ENCODE results near the gene LYPLA2. TPM values are rescaled to one million over a fixed set of nuclear protein-coding genes. Genes with fewer than 3 reads are reported as not detected.

The LYPLA2 gene
- total and polyA plus RNA-seq, 2 donors (not counting 3 experiments of a cell fraction or from before 2014, with no cell fraction given) = 110 to 137 TPM

DNA sequence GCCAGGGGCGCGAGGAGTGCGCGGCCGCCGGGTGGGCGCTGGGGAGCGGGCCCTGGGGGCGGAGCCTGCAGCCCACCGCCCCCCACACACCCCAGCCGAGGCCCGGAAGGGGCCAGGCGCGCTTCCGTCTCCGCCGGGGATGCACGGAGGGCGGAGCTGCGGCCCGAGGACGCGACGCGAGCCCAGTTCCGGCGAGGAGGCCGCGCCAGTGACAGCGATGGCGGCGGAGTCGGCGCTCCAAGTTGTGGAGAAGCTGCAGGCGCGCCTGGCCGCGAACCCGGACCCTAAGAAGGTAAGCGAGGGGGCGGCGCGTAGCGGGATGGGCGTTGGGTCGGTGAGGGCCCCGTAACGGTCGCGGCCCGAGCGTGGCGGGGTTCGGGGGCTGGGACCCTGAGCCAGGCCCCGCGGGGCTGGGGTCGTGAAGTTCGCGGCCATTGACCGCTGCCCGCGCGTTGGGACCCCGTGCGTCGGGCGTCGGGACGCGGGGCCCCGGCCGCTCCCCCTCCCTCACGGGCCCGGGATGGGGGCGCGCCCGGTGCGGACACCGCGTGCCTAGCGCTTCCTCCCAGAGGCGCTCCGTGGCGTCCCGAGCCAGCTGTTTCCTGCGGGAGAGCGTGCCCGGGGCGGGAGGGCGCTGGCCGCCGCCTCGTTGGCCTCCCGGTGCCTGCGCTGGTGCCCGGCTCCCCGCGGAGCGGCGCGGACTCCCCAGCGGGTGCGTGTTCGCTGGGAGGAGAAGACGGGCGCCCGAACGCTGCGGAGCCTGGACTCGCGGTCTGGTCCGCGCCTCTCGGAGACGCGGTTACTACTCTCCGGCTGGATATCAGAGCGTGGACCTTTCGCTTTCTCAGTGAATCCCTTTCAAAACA is 47.4 kb upstream of the LYPLA2 start, which contains the start of gene ELOA:
TSS of gene ELOA (plus strand) at position 185 of the 866 bp plus-strand sequence. CDS start at position 218, 33 bp downstream.
- intact Hi-C loops (cut with micrococcal nuclease) = loop anchor here (1.0 to 5.0 kb wide), 2 partner anchors 52 to 186 kb away; partner anchors contain the start of genes ID3 and RPL11
- FAIRE-seq (peak; percentile 79), DNase-seq (ENCODE audit: low read depth, low spot score) (peak; percentile 56)

DNA sequence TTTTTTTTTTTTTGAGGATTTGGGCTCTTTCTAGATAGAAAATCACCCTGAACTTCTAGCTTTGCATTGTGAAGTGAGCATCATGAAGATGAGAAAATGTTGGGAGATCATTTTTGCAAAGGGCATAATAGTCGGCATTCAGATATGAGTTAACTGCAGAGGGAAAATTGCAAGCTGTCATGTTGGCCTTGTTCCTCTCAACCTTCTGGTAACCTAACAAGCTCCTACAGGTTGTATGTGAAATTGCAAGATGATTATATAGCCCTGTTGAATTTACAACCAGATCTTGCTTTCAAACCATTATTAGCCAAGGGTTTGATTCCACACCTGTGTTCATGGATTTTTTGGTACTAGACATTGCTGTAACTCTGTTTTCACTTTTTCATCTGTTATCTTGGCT is 45.4 kb upstream of the LYPLA2 start:
- H2AFZ ChIP-seq (ENCODE audit: low read depth, low read length) = no peak overlapping the region
- dilution Hi-C loops (cut with MboI; ENCODE audit: extremely low pct_ligation_motif_present, low sequenced_read_pairs) (no loop called here), intact Hi-C loops (cut with micrococcal nuclease) (no loop called here)
- DNase-seq (ENCODE audit: low read depth, low spot score) (peak; percentile 18), FAIRE-seq (peak; percentile 8)
- CTCF ChIA-PET = interaction anchor here (0.9 to 1.5 kb wide), 9 partner anchors 12 to 123 kb away, joined by 3 to 5 read pairs (median 4); partner anchors contain the start of gene RPL11
- H3K4me1 ChIP-seq (ENCODE audit: control insufficient read depth, extremely low read depth, insufficient read depth, low read length) = peaks cover 19% of the 10 kb centered on the region
- no peaks in the 10 kb centered on the region for H3K9me1 ChIP-seq (replicated peaks; ENCODE audit: control insufficient read depth, extremely low read depth, insufficient read depth, low read length)
- peaks cover 25% of the 10 kb centered on the region for H4K20me1 ChIP-seq (replicated peaks; ENCODE audit: control insufficient read depth, extremely low read depth, insufficient read depth, low read length)
- H3K4me3 ChIP-seq (replicated peaks in 1 of 3; ENCODE audit: insufficient read depth in 1 of 3, low read depth in 1 of 3, low read length in 3 of 3) = no peak overlapping the region
- no TSS peak for BruUV-seq (replicated peaks)
- POLR2A ChIA-PET = no interaction called here
- no peaks in the 10 kb centered on the region for H3K9me3 ChIP-seq (replicated peaks; ENCODE audit: control insufficient read depth, insufficient read depth, low read length)
- no peaks in the 10 kb centered on the region for H3K27me3 ChIP-seq (ENCODE audit: control insufficient read depth in 2 of 2, insufficient read depth in 2 of 2, low read length in 2 of 2)
- no peak overlapping the region for H3K27ac ChIP-seq (ENCODE audit: insufficient read depth, low read depth, low read length)
- peak overlapping the region; percentile 81 for H3K4me2 ChIP-seq (ENCODE audit: insufficient read depth, low read length)
- peaks cover 2 to 12% of the 10 kb centered on the region in 2 experiments for H3K36me3 ChIP-seq (ENCODE audit: control insufficient read depth in 2 of 2, extremely low read depth in 1 of 2, insufficient read depth in 2 of 2, low read length in 2 of 2)
- H3K9ac ChIP-seq (replicated peaks; ENCODE audit: extremely low read depth, insufficient read depth, low read length) = no peak overlapping the region
- TF ChIP-seq CTCF (IDR thresholded peaks at IDR 0.05; ENCODE audit: extremely low read depth in 1 of 2, insufficient read depth in 1 of 2, low read depth in 1 of 2, low read length in 2 of 2) = peak; percentile 14 to 30
- no peak for TF ChIP-seq POLR2A (IDR thresholded peaks at IDR 0.05; ENCODE audit: low read depth, low read length)
- no peak for TF ChIP-seq JUN (IDR thresholded peaks at IDR 0.05; ENCODE audit: borderline replicate concordance, insufficient read depth, insufficient read length, low read depth)
- H3K79me2 ChIP-seq (ENCODE audit: control insufficient read depth, insufficient read depth, low read length) = peaks cover 61% of the 10 kb centered on the region

More for the DNA sequence above, 47.4 kb upstream of the LYPLA2 start, which contains the start of gene ELOA:
- peaks cover 2 to 6% of the 10 kb centered on the region in 2 experiments for H3K36me3 ChIP-seq (ENCODE audit: control insufficient read depth in 2 of 2, extremely low read depth in 1 of 2, insufficient read depth in 2 of 2, low read length in 2 of 2)
- CTCF ChIA-PET = interaction anchor here (1.0 to 1.4 kb wide), 4 partner anchors 51 to 246 kb away, joined by 3 to 4 read pairs (median 3); partner anchors contain the start of gene RPL11
- peak within 1 kb of the TSS; percentile 81 to 99 (median 81) for H3K4me3 ChIP-seq (replicated peaks in 1 of 3; ENCODE audit: insufficient read depth in 1 of 3, low read depth in 1 of 3, low read length in 3 of 3)
- peaks cover 19% of the 10 kb centered on the region for H3K4me1 ChIP-seq (ENCODE audit: control insufficient read depth, extremely low read depth, insufficient read depth, low read length)
- peak; percentile 91 for TF ChIP-seq POLR2AphosphoS5 (IDR thresholded peaks at IDR 0.05; ENCODE audit: insufficient read depth, low read depth, low read length)
- TF ChIP-seq, protein P1, sequence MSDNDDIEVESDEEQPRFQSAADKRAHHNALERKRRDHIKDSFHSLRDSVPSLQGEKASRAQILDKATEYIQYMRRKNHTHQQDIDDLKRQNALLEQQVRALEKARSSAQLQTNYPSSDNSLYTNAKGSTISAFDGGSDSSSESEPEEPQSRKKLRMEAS (IDR thresholded peaks at IDR 0.05; ENCODE audit: insufficient read depth, insufficient read length) = peak; percentile 17
- TF ChIP-seq POLR2A (IDR thresholded peaks at IDR 0.05; ENCODE audit: low read depth, low read length) = peak; percentile 92
- no peak for TF ChIP-seq FOS (IDR thresholded peaks at IDR 0.05; ENCODE audit: borderline replicate concordance, insufficient read depth, low read length)
- no peak for TF ChIP-seq JUN (IDR thresholded peaks at IDR 0.05; ENCODE audit: borderline replicate concordance, insufficient read depth, insufficient read length, low read depth)
- TF ChIP-seq GATA2 (IDR thresholded peaks at IDR 0.05; ENCODE audit: insufficient read depth, insufficient read length, low read depth, low read length) = no peak
- peak within 1 kb of the TSS; percentile 89 for H3K4me2 ChIP-seq (ENCODE audit: insufficient read depth, low read length)
- H3K27ac ChIP-seq (ENCODE audit: insufficient read depth, low read depth, low read length) = peak within 1 kb of the TSS; percentile 58
- H3K9me1 ChIP-seq (replicated peaks; ENCODE audit: control insufficient read depth, extremely low read depth, insufficient read depth, low read length) = no peaks in the 10 kb centered on the region
- peak within 1 kb of the TSS; percentile 83 for H3K9ac ChIP-seq (replicated peaks; ENCODE audit: extremely low read depth, insufficient read depth, low read length)
- H4K20me1 ChIP-seq (replicated peaks; ENCODE audit: control insufficient read depth, extremely low read depth, insufficient read depth, low read length) = peaks cover 22% of the 10 kb centered on the region
- H2AFZ ChIP-seq (ENCODE audit: low read depth, low read length) = peak within 1 kb of the TSS; percentile 43
- peaks cover 50% of the 10 kb centered on the region for H3K79me2 ChIP-seq (ENCODE audit: control insufficient read depth, insufficient read depth, low read length)
- POLR2A ChIA-PET = no interaction called here
- no peaks in the 10 kb centered on the region for H3K9me3 ChIP-seq (replicated peaks; ENCODE audit: control insufficient read depth, insufficient read depth, low read length)
- dilution Hi-C loops (cut with MboI; ENCODE audit: extremely low pct_ligation_motif_present, low sequenced_read_pairs) = no loop called here
- BruUV-seq (replicated peaks) = no TSS peak
- H3K27me3 ChIP-seq (ENCODE audit: control insufficient read depth in 2 of 2, insufficient read depth in 2 of 2, low read length in 2 of 2) = no peaks in the 10 kb centered on the region
